Liver (tissue), 9 donors: ENCODE results near the gene ATCAY. TPM values are rescaled to one million over a fixed set of nuclear protein-coding genes. Genes with fewer than 3 reads are reported as not detected.

Source experiments
- DNase-seq: peaks from one replicate; pipeline ENCODE4 v3.0.0-alpha.2; 2017; ENCODE audit warnings: low spot score
- H3K27ac ChIP-seq, 2 donors: one replicate each; pipeline ENCODE4 v1.7.0; 2013; ENCODE audit warnings: inconsistent platforms in 2 of 2, low read length in 2 of 2, control low read depth in 1 of 2, low read depth in 1 of 2, mild to moderate bottlenecking in 1 of 2
- H3K27me3 ChIP-seq, 4 donors: one replicate each; pipeline versions ENCODE4 v1.6.1 to v1.7.0; 2013; ENCODE audit warnings: low read length in 3 of 4, inconsistent platforms in 1 of 4, mild to moderate bottlenecking in 1 of 4, moderate library complexity in 1 of 4; ENCODE audit not compliant: control insufficient read depth in 4 of 4, insufficient read depth in 4 of 4
- H3K36me3 ChIP-seq, 4 donors: one replicate each; pipeline versions ENCODE4 v1.6.1 to v1.7.0; 2013; ENCODE audit warnings: low read length in 3 of 4, mild to moderate bottlenecking in 3 of 4, low read depth in 1 of 4, moderate library complexity in 1 of 4; ENCODE audit not compliant: control insufficient read depth in 4 of 4, insufficient read depth in 3 of 4
- H3K4me1 ChIP-seq, 4 donors: one replicate each; pipeline versions ENCODE4 v1.6.1 to v1.7.0; 2013; ENCODE audit warnings: low read length in 3 of 4, mild to moderate bottlenecking in 3 of 4, moderate library complexity in 1 of 4; ENCODE audit not compliant: control insufficient read depth in 4 of 4, insufficient read depth in 4 of 4
- H3K4me3 ChIP-seq, 3 donors: one replicate each; pipeline versions ENCODE4 v1.6.1 to v1.7.0; 2013; ENCODE audit warnings: low read length in 3 of 3, control low read depth in 1 of 3, low read depth in 1 of 3, mild to moderate bottlenecking in 1 of 3
- H3K9ac ChIP-seq, 2 donors: one replicate each; pipeline ENCODE4 v1.7.0; 2013; ENCODE audit warnings: low read length in 2 of 2, mild to moderate bottlenecking in 2 of 2, moderate library complexity in 2 of 2, control low read depth in 1 of 2, low read depth in 1 of 2
- H3K9me3 ChIP-seq, 4 donors: one replicate each; pipeline versions ENCODE4 v1.6.1 to v1.7.0; 2013; ENCODE audit warnings: low read length in 3 of 4; ENCODE audit not compliant: control insufficient read depth in 4 of 4
- EGR1 ChIP-seq, 2 donors: IDR thresholded peaks; 2 replicates each; pipeline ENCODE4 v1.6.1; 2016 to 2018; ENCODE audit warnings: antibody characterized with exemption in 2 of 2, low read depth in 2 of 2
- FOXA1 ChIP-seq: IDR thresholded peaks from 2 replicates; pipeline ENCODE4 v1.6.1; 2016; ENCODE audit warnings: antibody characterized with exemption
- FOXA2 ChIP-seq: IDR thresholded peaks from 2 replicates; pipeline ENCODE4 v1.6.1; 2016; ENCODE audit warnings: antibody characterized with exemption
- HNF4A ChIP-seq, 2 donors: conservative IDR thresholded peaks; 2 replicates each; pipeline ENCODE4 v1.6.1; 2016; ENCODE audit warnings: antibody characterized with exemption in 2 of 2, mild to moderate bottlenecking in 2 of 2
- HNF4G ChIP-seq: IDR thresholded peaks from 2 replicates; pipeline ENCODE4 v1.6.1; 2016; ENCODE audit warnings: antibody characterized with exemption
- JUND ChIP-seq, 2 donors: IDR thresholded peaks; 2 replicates each; pipeline ENCODE4 v1.6.1; 2016; ENCODE audit warnings: antibody characterized with exemption in 2 of 2
- RAD21 ChIP-seq, 2 donors: IDR thresholded peaks; 2 replicates each; pipeline ENCODE4 v1.6.1; 2016; ENCODE audit warnings: antibody characterized with exemption in 2 of 2, mild to moderate bottlenecking in 2 of 2
- RXRA ChIP-seq, 2 donors: IDR thresholded peaks; 2 replicates each; pipeline ENCODE4 v1.6.1; 2017 to 2018; ENCODE audit warnings: antibody characterized with exemption in 2 of 2, mild to moderate bottlenecking in 1 of 2
- TAF1 ChIP-seq: conservative IDR thresholded peaks from 2 replicates; pipeline ENCODE4 v1.6.1; 2016; ENCODE audit warnings: antibody characterized with exemption, mild to moderate bottlenecking
- YY1 ChIP-seq: IDR thresholded peaks from 2 replicates; pipeline ENCODE4 v1.6.1; 2016; ENCODE audit warnings: antibody characterized with exemption, mild to moderate bottlenecking
- WGBS: extraction: QIAGEN DNeasy Blood & Tissue Kit; methylation state at CpG from one replicate; pipeline ENCODE4 v1.1.7; 2013; 5-methylcytosine and 5-hydroxymethylcytosine counted together
- polyA plus RNA-seq, 2 donors: library from polyadenylated mRNA; stranded (reverse) in 1 of 2; unstranded in 1 of 2; fragments of 200-250 nt in 1 of 2; fragments of >200 nt in 1 of 2; fragmentation: Nextera tagmentation in 1 of 2; extraction: Ambion mirVana in 1 of 2; gene quantifications; one replicate each; pipeline versions ENCODE4 v1.2.1 to v1.2.3, GENCODE V29; 2013 to 2015
- total RNA-seq, 2 donors: library from RNA; depleted of rRNA; stranded (reverse); fragments of >200 nt; gene quantifications; one replicate each; pipeline ENCODE4 v1.2.3, GENCODE V29; 2014
- TF ChIP-seq, protein P1 (sequence below): IDR thresholded peaks from 2 replicates; pipeline ENCODE4 v1.6.1; 2016; ENCODE audit warnings: antibody characterized with exemption, mild to moderate bottlenecking
- TF ChIP-seq, protein P2 (sequence below): fragments of 150-350 bp; IDR thresholded peaks from 2 replicates; pipeline ENCODE4 v1.5.1; 2017; ENCODE audit warnings: improper control_type of control experiment, low read depth, low read length; ENCODE audit not compliant: missing input control
- TF ChIP-seq, protein P3 (sequence below): IDR thresholded peaks from 2 replicates; pipeline ENCODE4 v1.6.1; 2016; ENCODE audit warnings: antibody characterized with exemption
- TF ChIP-seq, protein P4 (sequence below): IDR thresholded peaks from 2 replicates; pipeline ENCODE4 v1.6.1; 2016; ENCODE audit warnings: antibody characterized with exemption
- donor health status: healthy.
- donor health status: healthy.
- donor health status: healthy.
- donor health status: healthy.
- donor health status: healthy.

Gene ATCAY
- total and polyA plus RNA-seq, 4 donors, result not detected

DNA sequence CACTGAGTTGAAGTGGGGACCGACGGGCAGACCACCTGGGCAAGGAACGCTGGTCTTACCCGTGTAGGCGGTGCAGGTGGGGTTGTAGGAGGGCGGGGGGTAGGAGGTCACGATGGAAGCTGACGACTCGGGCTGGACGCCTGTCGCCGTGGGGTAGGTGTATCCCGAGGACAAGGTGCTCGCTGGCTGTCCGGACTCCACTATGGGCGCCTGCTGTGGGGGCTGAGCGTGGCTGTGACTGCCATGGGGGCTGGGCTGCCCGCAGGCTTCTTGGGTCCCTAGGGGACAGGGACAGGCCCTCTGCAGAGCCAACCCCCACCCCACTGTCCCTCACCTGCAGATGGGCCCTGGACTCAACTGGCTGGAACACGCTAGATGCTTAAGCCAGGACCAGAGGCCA is 48.9 kb upstream of the ATCAY start:
- TF ChIP-seq FOXA1 (no peak), HNF4G (no peak), EGR1 (IDR thresholded peaks at IDR 0.05; ENCODE audit: low read depth in 2 of 2) (no peak), YY1 (no peak), RXRA (IDR thresholded peaks at IDR 0.05) (no peak), FOXA2 (no peak), TAF1 (no peak), HNF4A (conservative IDR thresholded peaks at IDR 0.05) (no peak)
- TF ChIP-seq, protein P1, sequence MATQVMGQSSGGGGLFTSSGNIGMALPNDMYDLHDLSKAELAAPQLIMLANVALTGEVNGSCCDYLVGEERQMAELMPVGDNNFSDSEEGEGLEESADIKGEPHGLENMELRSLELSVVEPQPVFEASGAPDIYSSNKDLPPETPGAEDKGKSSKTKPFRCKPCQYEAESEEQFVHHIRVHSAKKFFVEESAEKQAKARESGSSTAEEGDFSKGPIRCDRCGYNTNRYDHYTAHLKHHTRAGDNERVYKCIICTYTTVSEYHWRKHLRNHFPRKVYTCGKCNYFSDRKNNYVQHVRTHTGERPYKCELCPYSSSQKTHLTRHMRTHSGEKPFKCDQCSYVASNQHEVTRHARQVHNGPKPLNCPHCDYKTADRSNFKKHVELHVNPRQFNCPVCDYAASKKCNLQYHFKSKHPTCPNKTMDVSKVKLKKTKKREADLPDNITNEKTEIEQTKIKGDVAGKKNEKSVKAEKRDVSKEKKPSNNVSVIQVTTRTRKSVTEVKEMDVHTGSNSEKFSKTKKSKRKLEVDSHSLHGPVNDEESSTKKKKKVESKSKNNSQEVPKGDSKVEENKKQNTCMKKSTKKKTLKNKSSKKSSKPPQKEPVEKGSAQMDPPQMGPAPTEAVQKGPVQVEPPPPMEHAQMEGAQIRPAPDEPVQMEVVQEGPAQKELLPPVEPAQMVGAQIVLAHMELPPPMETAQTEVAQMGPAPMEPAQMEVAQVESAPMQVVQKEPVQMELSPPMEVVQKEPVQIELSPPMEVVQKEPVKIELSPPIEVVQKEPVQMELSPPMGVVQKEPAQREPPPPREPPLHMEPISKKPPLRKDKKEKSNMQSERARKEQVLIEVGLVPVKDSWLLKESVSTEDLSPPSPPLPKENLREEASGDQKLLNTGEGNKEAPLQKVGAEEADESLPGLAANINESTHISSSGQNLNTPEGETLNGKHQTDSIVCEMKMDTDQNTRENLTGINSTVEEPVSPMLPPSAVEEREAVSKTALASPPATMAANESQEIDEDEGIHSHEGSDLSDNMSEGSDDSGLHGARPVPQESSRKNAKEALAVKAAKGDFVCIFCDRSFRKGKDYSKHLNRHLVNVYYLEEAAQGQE, result no peak
- TF ChIP-seq, protein P2, sequence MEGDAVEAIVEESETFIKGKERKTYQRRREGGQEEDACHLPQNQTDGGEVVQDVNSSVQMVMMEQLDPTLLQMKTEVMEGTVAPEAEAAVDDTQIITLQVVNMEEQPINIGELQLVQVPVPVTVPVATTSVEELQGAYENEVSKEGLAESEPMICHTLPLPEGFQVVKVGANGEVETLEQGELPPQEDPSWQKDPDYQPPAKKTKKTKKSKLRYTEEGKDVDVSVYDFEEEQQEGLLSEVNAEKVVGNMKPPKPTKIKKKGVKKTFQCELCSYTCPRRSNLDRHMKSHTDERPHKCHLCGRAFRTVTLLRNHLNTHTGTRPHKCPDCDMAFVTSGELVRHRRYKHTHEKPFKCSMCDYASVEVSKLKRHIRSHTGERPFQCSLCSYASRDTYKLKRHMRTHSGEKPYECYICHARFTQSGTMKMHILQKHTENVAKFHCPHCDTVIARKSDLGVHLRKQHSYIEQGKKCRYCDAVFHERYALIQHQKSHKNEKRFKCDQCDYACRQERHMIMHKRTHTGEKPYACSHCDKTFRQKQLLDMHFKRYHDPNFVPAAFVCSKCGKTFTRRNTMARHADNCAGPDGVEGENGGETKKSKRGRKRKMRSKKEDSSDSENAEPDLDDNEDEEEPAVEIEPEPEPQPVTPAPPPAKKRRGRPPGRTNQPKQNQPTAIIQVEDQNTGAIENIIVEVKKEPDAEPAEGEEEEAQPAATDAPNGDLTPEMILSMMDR, result no peak
- no peaks in the 10 kb centered on the region for H3K36me3 ChIP-seq
- H3K4me1 ChIP-seq, result no peaks in the 10 kb centered on the region
- no peaks in the 10 kb centered on the region for H3K27me3 ChIP-seq
- DNase-seq, result no peak
- WGBS, result 73% methylated on average over 19 of the region's 19 CpGs
- no peak overlapping the region for H3K4me3 ChIP-seq
- H3K9ac ChIP-seq, result no peak overlapping the region
- no peaks in the 10 kb centered on the region for H3K9me3 ChIP-seq
- H3K27ac ChIP-seq, result no peak overlapping the region

DNA sequence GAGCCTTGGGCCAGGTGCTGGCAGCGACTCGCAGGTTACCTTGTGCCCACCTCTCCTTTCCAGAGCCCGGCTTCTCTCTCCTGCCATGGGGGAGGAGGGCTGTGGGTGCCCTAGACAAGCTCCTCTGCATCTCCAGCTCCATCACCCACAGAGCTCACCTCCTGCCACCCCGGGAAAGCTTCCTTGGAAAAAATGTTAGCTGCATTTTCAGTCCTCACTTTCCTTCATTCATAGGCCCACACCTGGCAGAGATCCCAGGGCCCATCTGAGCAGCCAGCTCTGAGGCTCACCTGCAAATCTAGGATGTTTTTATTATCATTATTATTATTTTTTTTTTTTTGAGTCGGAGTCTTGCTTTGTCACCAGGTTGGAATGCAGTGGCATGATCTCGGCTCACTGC is 48.5 kb upstream of the ATCAY start:
- Histone ChIP-seq H3K4me3 (no peak overlapping the region), H3K4me1 (no peaks in the 10 kb centered on the region), H3K9ac (no peak overlapping the region), H3K27ac (no peak overlapping the region), H3K36me3 (no peaks in the 10 kb centered on the region), H3K9me3 (no peaks in the 10 kb centered on the region), H3K27me3 (no peaks in the 10 kb centered on the region)
- TF ChIP-seq, protein P2, result no peak
- TF ChIP-seq JUND (IDR thresholded peaks at IDR 0.05), result no peak
- TF ChIP-seq RAD21 (IDR thresholded peaks at IDR 0.05), result no peak
- no peak for TF ChIP-seq HNF4G
- TF ChIP-seq, protein P3, sequence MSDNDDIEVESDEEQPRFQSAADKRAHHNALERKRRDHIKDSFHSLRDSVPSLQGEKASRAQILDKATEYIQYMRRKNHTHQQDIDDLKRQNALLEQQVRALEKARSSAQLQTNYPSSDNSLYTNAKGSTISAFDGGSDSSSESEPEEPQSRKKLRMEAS, result no peak
- no peak for TF ChIP-seq FOXA2
- no peak for TF ChIP-seq HNF4A (conservative IDR thresholded peaks at IDR 0.05)
- TF ChIP-seq, protein P4, sequence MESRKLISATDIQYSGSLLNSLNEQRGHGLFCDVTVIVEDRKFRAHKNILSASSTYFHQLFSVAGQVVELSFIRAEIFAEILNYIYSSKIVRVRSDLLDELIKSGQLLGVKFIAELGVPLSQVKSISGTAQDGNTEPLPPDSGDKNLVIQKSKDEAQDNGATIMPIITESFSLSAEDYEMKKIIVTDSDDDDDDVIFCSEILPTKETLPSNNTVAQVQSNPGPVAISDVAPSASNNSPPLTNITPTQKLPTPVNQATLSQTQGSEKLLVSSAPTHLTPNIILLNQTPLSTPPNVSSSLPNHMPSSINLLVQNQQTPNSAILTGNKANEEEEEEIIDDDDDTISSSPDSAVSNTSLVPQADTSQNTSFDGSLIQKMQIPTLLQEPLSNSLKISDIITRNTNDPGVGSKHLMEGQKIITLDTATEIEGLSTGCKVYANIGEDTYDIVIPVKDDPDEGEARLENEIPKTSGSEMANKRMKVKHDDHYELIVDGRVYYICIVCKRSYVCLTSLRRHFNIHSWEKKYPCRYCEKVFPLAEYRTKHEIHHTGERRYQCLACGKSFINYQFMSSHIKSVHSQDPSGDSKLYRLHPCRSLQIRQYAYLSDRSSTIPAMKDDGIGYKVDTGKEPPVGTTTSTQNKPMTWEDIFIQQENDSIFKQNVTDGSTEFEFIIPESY, result no peak
- 90% methylated on average over 6 of the region's 6 CpGs for WGBS
- no peak for DNase-seq
